IMR-90 (cell line): ENCODE data around the gene RPL4. TPM values are rescaled to one million over a fixed set of nuclear protein-coding genes. Genes with fewer than 3 reads are reported as not detected.

Source experiments
- ATAC-seq: fragments of 200-7000 bp; cut with Tn5 transposase; 2 replicates; pipeline ENCODE4 v1.9.1; 2020; ENCODE audit warnings: low read depth, mild to moderate bottlenecking, moderate library complexity
- BruUV-seq: library from RNA; stranded (reverse); fragments of 400-500 nt; replicated peaks from 2 replicates; lab custom pipeline; 2021; lab: Mats Ljungman, UMichigan
- CTCF ChIA-PET: fragments of 300-600 bp; formaldehyde crosslinking; extraction: SDS; loops from one replicate; lab custom pipeline; 2021; ENCODE audit warnings: antibody characterized with exemption; lab: Yijun Ruan, JAX
- POLR2A ChIA-PET: fragments of 300-600 bp; sonication (Branson Sonifier 250); formaldehyde crosslinking; loops from one replicate; lab custom pipeline; 2022; ENCODE audit warnings: antibody characterized with exemption; ENCODE audit not compliant: unreplicated experiment; lab: Charles Lee
- DNase-seq: peaks from one replicate; pipeline ENCODE4 v3.0.0; 2013
- H2AFZ ChIP-seq: replicated peaks from 2 replicates; pipeline ENCODE3; 2013; ENCODE audit warnings: low read length, mild to moderate bottlenecking; ENCODE audit not compliant: poor library complexity
- H2AK5ac ChIP-seq: 2 replicates; pipeline ENCODE4 v1.6.1; 2013; ENCODE audit warnings: low read depth, low read length, inconsistent platforms
- H2AK9ac ChIP-seq: replicated peaks from 2 replicates; pipeline ENCODE3; 2013; ENCODE audit warnings: mild to moderate bottlenecking, low read depth, low read length, moderate library complexity; ENCODE audit not compliant: poor library complexity
- H2BK120ac ChIP-seq: 2 replicates; pipeline ENCODE4 v1.6.1; 2013; ENCODE audit warnings: low read depth, low read length, inconsistent platforms
- H2BK15ac ChIP-seq: 3 replicates; pipeline ENCODE4 v1.6.1; 2013; ENCODE audit warnings: low read depth, low read length, inconsistent platforms
- H2BK20ac ChIP-seq: 2 replicates; pipeline ENCODE4 v1.6.1; 2013; ENCODE audit warnings: low read depth, mild to moderate bottlenecking, inconsistent platforms, low read length, moderate library complexity
- H2BK5ac ChIP-seq: 2 replicates; pipeline ENCODE4 v1.6.1; 2013; ENCODE audit warnings: mild to moderate bottlenecking, low read depth, low read length, inconsistent platforms; ENCODE audit not compliant: poor library complexity, severe bottlenecking
- H3K14ac ChIP-seq: replicated peaks from 2 replicates; pipeline ENCODE4 v1.6.1; 2013; ENCODE audit warnings: low read depth, low read length, inconsistent platforms
- H3K18ac ChIP-seq: 2 replicates; pipeline ENCODE4 v1.6.1; 2013; ENCODE audit warnings: low read depth, low read length, control low read depth
- H3K23ac ChIP-seq: 2 replicates; pipeline ENCODE4 v1.6.1; 2013; ENCODE audit warnings: low read depth, low read length, inconsistent platforms
- H3K27ac ChIP-seq: 2 replicates; pipeline ENCODE4 v1.5.1; 2013; ENCODE audit warnings: mild to moderate bottlenecking, control low read depth, low read length; ENCODE audit not compliant: insufficient read depth
- H3K27me3 ChIP-seq: 2 replicates; pipeline ENCODE4 v1.6.1; 2013; ENCODE audit warnings: low read length; ENCODE audit not compliant: control insufficient read depth, insufficient read depth
- H3K36me3 ChIP-seq: 2 replicates; pipeline ENCODE4 v1.6.1; 2013; ENCODE audit warnings: low read length, mixed read lengths; ENCODE audit not compliant: control insufficient read depth, insufficient read depth
- H3K4ac ChIP-seq: 2 replicates; pipeline ENCODE4 v1.6.1; 2013; ENCODE audit warnings: low read depth, low read length, inconsistent platforms
- H3K4me1 ChIP-seq: 2 replicates; pipeline ENCODE4 v1.6.1; 2013; ENCODE audit warnings: low read length, mixed read lengths; ENCODE audit not compliant: control insufficient read depth, insufficient read depth
- H3K4me2 ChIP-seq: 2 replicates; pipeline ENCODE4 v1.6.1; 2013; ENCODE audit warnings: low read depth, mild to moderate bottlenecking, control low read depth, low read length, moderate library complexity
- H3K4me3 ChIP-seq: 2 replicates; pipeline ENCODE4 v1.5.1; 2013; ENCODE audit warnings: low read depth, mild to moderate bottlenecking, control low read depth, low read length, moderate library complexity; ENCODE audit not compliant: insufficient read depth
- H3K56ac ChIP-seq: 2 replicates; pipeline ENCODE4 v1.6.1; 2013; ENCODE audit warnings: low read length, inconsistent platforms; ENCODE audit not compliant: insufficient read depth; ENCODE audit errors: extremely low read depth
- H3K79me1 ChIP-seq, 2 experiments: 2 replicates each; pipeline ENCODE4 v1.6.1; 2013; ENCODE audit warnings: low read length in 2 of 2, inconsistent platforms in 1 of 2, low read depth in 1 of 2
- H3K9ac ChIP-seq: 2 replicates; pipeline ENCODE4 v1.6.1; 2013; ENCODE audit warnings: low read depth, low read length, control low read depth
- H3K9me1 ChIP-seq: 2 replicates; pipeline ENCODE4 v1.6.1; 2013; ENCODE audit warnings: low read length, inconsistent platforms; ENCODE audit not compliant: insufficient read depth
- H3K9me3 ChIP-seq: 2 replicates; pipeline ENCODE4 v1.6.1; 2013; ENCODE audit warnings: low read length; ENCODE audit not compliant: control insufficient read depth, insufficient read depth
- H4K20me1 ChIP-seq: 2 replicates; pipeline ENCODE4 v1.6.1; 2013; ENCODE audit warnings: low read length, inconsistent platforms; ENCODE audit not compliant: insufficient read depth
- H4K5ac ChIP-seq: 2 replicates; pipeline ENCODE4 v1.6.1; 2013; ENCODE audit warnings: mild to moderate bottlenecking, low read depth, low read length, control low read depth
- H4K8ac ChIP-seq, 2 experiments: 2 replicates each; pipeline ENCODE4 v1.6.1; 2013; ENCODE audit warnings: low read depth in 2 of 2, low read length in 2 of 2, control low read depth in 1 of 2, inconsistent platforms in 1 of 2
- H4K91ac ChIP-seq: 2 replicates; pipeline ENCODE4 v1.6.1; 2013; ENCODE audit warnings: low read depth, low read length, inconsistent platforms; ENCODE audit not compliant: insufficient read depth
- BHLHE40 ChIP-seq: fragments of 150-350 bp; IDR thresholded peaks from 2 replicates; pipeline ENCODE4 v1.6.1; 2016; ENCODE audit warnings: mild to moderate bottlenecking, low read depth, low read length
- CEBPB ChIP-seq: IDR thresholded peaks from 2 replicates; pipeline ENCODE4 v1.6.1; 2012; ENCODE audit warnings: low read depth, low read length, improper control_type of control experiment
- CHD1 ChIP-seq: IDR thresholded peaks from 2 replicates; pipeline ENCODE4 v1.6.1; 2012; ENCODE audit warnings: low read depth, low read length, improper control_type of control experiment
- FOS ChIP-seq: fragments of 150-350 bp; IDR thresholded peaks from 2 replicates; pipeline ENCODE4 v1.6.1; 2016; ENCODE audit warnings: low read depth, low read length
- MAZ ChIP-seq: IDR thresholded peaks from 2 replicates; pipeline ENCODE4 v1.6.1; 2012; ENCODE audit warnings: low read depth, mild to moderate bottlenecking, low read length, improper control_type of control experiment, moderate library complexity, borderline replicate concordance
- MXI1 ChIP-seq: IDR thresholded peaks from 2 replicates; pipeline ENCODE4 v1.6.1; 2012; ENCODE audit warnings: low read depth, mild to moderate bottlenecking, low read length, moderate library complexity, borderline replicate concordance
- NFE2L2 ChIP-seq: fragments of 150-350 bp; IDR thresholded peaks from 2 replicates; pipeline ENCODE4 v1.6.1; 2016; ENCODE audit warnings: low read depth, mild to moderate bottlenecking, low read length
- POLR2A ChIP-seq: IDR thresholded peaks from 2 replicates; pipeline ENCODE4 v1.6.1; 2012; ENCODE audit warnings: mild to moderate bottlenecking, low read depth, low read length
- RAD21 ChIP-seq: IDR thresholded peaks from 2 replicates; pipeline ENCODE4 v1.6.1; 2012; ENCODE audit warnings: low read length, improper control_type of control experiment
- RCOR1 ChIP-seq: IDR thresholded peaks from 2 replicates; pipeline ENCODE4 v1.6.1; 2012; ENCODE audit warnings: mild to moderate bottlenecking, low read length, improper control_type of control experiment; ENCODE audit not compliant: insufficient replicate concordance
- RFX5 ChIP-seq: IDR thresholded peaks from 2 replicates; pipeline ENCODE4 v1.8.0; 2012; ENCODE audit warnings: low read depth, mild to moderate bottlenecking, low read length, moderate library complexity
- SMC3 ChIP-seq: fragments of 150-350 bp; IDR thresholded peaks from 2 replicates; pipeline ENCODE4 v1.6.1; 2016; ENCODE audit warnings: low read depth, mild to moderate bottlenecking, antibody characterized with exemption, low read length, moderate library complexity
- WGBS, 2 experiments: methylation state at CpG; one replicate each; pipeline versions ENCODE4 v1.1.5 to v1.1.7; 2013; ENCODE audit warnings: missing lambda C conversion rate in 2 of 2; ENCODE audit not compliant: insufficient read length in 1 of 2; ENCODE audit errors: extremely low coverage in 2 of 2; 5-methylcytosine and 5-hydroxymethylcytosine counted together
- dilution Hi-C: fragments of 300-500 bp; cut with HindIII; formaldehyde crosslinking; loops from one replicate; pipeline ENCODE4 v1.14.3; 2018; ENCODE audit warnings: low sequenced_read_pairs; ENCODE audit not compliant: unreplicated experiment
- in situ Hi-C: fragments of 300-500 bp; cut with MboI; formaldehyde crosslinking; loops from 3 replicates; pipeline ENCODE4 v1.14.3; 2019; ENCODE audit warnings: low sequenced_read_pairs, inconsistent platforms, mixed read lengths
- intact Hi-C: fragments of 100-400 bp; cut with micrococcal nuclease; formaldehyde crosslinking; loops from 2 replicates; pipeline ENCODE4 v1.10.0; 2022
- polyA plus RNA-seq, 3 experiments: library from polyadenylated mRNA; depleted of rRNA; stranded (reverse); fragments of >200 nt; gene quantifications; 2 replicates each; pipeline ENCODE4 v1.2.3, GENCODE V29; 2012; ENCODE audit warnings: low replicate concordance in 1 of 3
- total RNA-seq: library from RNA; depleted of rRNA; stranded (reverse); fragments of >200 nt; gene quantifications from 2 replicates; pipeline ENCODE4 v1.2.3, GENCODE V29; 2012
- TF ChIP-seq, protein P1 (sequence below): fragments of 150-350 bp; IDR thresholded peaks from 2 replicates; pipeline ENCODE4 v1.6.1; 2017; ENCODE audit warnings: mild to moderate bottlenecking, antibody characterized with exemption, low read length, low read depth
- TF ChIP-seq, protein P2 (sequence below): fragments of 150-350 bp; IDR thresholded peaks from 2 replicates; pipeline ENCODE4 v1.6.1; 2016; ENCODE audit warnings: low read depth, mild to moderate bottlenecking, low read length, moderate library complexity, borderline replicate concordance
- TF ChIP-seq, protein P3 (sequence below): conservative IDR thresholded peaks from 2 replicates; pipeline ENCODE4 v1.5.1; 2012; ENCODE audit warnings: mild to moderate bottlenecking, low read depth, low read length, improper control_type of control experiment

Gene RPL4
- total and polyA plus RNA-seq, 2 of the 4 experiments (the other 2 are of a cell fraction): 4,083 to 13,244 TPM

DNA sequence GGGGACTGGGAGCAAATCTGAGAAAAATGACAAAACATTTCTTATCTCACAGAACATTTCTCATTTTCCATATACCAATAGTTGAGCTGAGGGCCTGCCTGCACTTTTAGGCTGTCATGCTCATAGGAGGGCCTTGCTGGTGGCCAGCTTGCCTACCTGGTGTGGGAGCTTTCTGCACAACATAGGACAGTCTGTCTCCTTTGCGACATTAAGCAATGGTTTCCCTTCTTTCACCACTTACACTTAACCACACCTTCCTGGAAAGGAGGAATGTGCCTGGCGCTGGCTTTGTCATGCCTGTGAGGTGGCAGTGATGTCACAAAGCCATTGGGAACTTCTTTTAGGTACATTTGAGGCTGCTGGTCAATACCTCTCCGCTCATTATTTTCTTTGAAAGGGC, 12.8 kb downstream of the RPL4 start:
- no peak overlapping the region for H3K14ac ChIP-seq
- H2BK5ac ChIP-seq: no peak overlapping the region
- H3K4me2 ChIP-seq: no peak overlapping the region
- H3K18ac ChIP-seq: no peak overlapping the region
- no TSS peak for BruUV-seq
- dilution Hi-C loops (no loop called here), intact Hi-C loops (no loop called here), in situ Hi-C loops (loop anchor here (5.0 to 25.0 kb wide), 2 partner anchors 105 to 580 kb away; partner anchors contain the start of gene MAP2K1)
- H3K4me3 ChIP-seq: no peak overlapping the region
- H3K79me1 ChIP-seq: peaks cover 11 to 24% of the 10 kb centered on the region in 2 experiments
- DNase-seq (no peak), ATAC-seq (no peak)
- no peak overlapping the region for H4K91ac ChIP-seq
- H2BK20ac ChIP-seq: no peak overlapping the region
- no peak overlapping the region for H3K56ac ChIP-seq
- no peak overlapping the region for H4K8ac ChIP-seq
- H3K27me3 ChIP-seq: no peaks in the 10 kb centered on the region
- no peaks in the 10 kb centered on the region for H3K9me3 ChIP-seq
- POLR2A ChIA-PET: no interaction called here
- no peaks in the 10 kb centered on the region; the same call in 1 of the 2 replicates for H3K9me1 ChIP-seq
- no peak overlapping the region for H3K27ac ChIP-seq
- peaks cover 10% of the 10 kb centered on the region; the same call in 1 of the 2 replicates for H4K20me1 ChIP-seq
- no peak overlapping the region for H3K4ac ChIP-seq
- H2BK120ac ChIP-seq: no peak overlapping the region
- H2AFZ ChIP-seq: no peak overlapping the region
- CTCF ChIA-PET: interaction anchor here (0.6 to 0.7 kb wide), 2 partner anchors 952 to 1173 kb away, joined by 3 to 5 read pairs; no protein-coding TSS in a partner anchor
- H2BK15ac ChIP-seq: no peak overlapping the region
- H3K23ac ChIP-seq: no peak overlapping the region
- TF ChIP-seq CEBPB (no peak), RCOR1 (no peak), POLR2A (no peak), RFX5 (no peak), CHD1 (no peak), NFE2L2 (no peak), MXI1 (no peak), SMC3 (no peak), FOS (no peak), MAZ (no peak), RAD21 (no peak), BHLHE40 (no peak)
- TF ChIP-seq, protein P1, sequence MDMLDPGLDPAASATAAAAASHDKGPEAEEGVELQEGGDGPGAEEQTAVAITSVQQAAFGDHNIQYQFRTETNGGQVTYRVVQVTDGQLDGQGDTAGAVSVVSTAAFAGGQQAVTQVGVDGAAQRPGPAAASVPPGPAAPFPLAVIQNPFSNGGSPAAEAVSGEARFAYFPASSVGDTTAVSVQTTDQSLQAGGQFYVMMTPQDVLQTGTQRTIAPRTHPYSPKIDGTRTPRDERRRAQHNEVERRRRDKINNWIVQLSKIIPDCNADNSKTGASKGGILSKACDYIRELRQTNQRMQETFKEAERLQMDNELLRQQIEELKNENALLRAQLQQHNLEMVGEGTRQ: no peak
- TF ChIP-seq, protein P2, sequence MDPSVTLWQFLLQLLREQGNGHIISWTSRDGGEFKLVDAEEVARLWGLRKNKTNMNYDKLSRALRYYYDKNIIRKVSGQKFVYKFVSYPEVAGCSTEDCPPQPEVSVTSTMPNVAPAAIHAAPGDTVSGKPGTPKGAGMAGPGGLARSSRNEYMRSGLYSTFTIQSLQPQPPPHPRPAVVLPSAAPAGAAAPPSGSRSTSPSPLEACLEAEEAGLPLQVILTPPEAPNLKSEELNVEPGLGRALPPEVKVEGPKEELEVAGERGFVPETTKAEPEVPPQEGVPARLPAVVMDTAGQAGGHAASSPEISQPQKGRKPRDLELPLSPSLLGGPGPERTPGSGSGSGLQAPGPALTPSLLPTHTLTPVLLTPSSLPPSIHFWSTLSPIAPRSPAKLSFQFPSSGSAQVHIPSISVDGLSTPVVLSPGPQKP: no peak
- TF ChIP-seq, protein P3, sequence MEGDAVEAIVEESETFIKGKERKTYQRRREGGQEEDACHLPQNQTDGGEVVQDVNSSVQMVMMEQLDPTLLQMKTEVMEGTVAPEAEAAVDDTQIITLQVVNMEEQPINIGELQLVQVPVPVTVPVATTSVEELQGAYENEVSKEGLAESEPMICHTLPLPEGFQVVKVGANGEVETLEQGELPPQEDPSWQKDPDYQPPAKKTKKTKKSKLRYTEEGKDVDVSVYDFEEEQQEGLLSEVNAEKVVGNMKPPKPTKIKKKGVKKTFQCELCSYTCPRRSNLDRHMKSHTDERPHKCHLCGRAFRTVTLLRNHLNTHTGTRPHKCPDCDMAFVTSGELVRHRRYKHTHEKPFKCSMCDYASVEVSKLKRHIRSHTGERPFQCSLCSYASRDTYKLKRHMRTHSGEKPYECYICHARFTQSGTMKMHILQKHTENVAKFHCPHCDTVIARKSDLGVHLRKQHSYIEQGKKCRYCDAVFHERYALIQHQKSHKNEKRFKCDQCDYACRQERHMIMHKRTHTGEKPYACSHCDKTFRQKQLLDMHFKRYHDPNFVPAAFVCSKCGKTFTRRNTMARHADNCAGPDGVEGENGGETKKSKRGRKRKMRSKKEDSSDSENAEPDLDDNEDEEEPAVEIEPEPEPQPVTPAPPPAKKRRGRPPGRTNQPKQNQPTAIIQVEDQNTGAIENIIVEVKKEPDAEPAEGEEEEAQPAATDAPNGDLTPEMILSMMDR: no peak
- no peak overlapping the region for H4K5ac ChIP-seq
- H2AK9ac ChIP-seq: no peak overlapping the region
- H3K9ac ChIP-seq: no peak overlapping the region
- no CpG with 5 or more reads among the region's 3 CpGs for WGBS, 2 experiments
- peaks cover 41% of the 10 kb centered on the region for H3K36me3 ChIP-seq
- no peaks in the 10 kb centered on the region; the same call in 1 of the 2 replicates for H3K4me1 ChIP-seq
- no peak overlapping the region for H2AK5ac ChIP-seq
